GM20000 (cell line): ENCODE results near the gene PHTF1.

ENCODE experiments used
- DNase-seq: peaks from one replicate; pipeline ENCODE4 v3.0.0; 2012; ENCODE audit warnings: low spot score
- TF ChIP-seq, protein P1 (sequence below): IDR thresholded peaks from 2 replicates; pipeline ENCODE4 v1.5.1; 2012; ENCODE audit warnings: mild to moderate bottlenecking, control low read depth; ENCODE audit errors: extremely low read depth, missing control alignments

PHTF1 gene

GRCh38 chr1:113675302-113675701, 84.0 kb downstream of the PHTF1 start:
- TF ChIP-seq, protein P1, sequence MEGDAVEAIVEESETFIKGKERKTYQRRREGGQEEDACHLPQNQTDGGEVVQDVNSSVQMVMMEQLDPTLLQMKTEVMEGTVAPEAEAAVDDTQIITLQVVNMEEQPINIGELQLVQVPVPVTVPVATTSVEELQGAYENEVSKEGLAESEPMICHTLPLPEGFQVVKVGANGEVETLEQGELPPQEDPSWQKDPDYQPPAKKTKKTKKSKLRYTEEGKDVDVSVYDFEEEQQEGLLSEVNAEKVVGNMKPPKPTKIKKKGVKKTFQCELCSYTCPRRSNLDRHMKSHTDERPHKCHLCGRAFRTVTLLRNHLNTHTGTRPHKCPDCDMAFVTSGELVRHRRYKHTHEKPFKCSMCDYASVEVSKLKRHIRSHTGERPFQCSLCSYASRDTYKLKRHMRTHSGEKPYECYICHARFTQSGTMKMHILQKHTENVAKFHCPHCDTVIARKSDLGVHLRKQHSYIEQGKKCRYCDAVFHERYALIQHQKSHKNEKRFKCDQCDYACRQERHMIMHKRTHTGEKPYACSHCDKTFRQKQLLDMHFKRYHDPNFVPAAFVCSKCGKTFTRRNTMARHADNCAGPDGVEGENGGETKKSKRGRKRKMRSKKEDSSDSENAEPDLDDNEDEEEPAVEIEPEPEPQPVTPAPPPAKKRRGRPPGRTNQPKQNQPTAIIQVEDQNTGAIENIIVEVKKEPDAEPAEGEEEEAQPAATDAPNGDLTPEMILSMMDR = no peak
- DNase-seq = no peak

GRCh38 chr1:113674591-113674990, 84.7 kb downstream of the PHTF1 start:
- TF ChIP-seq, protein P1 = no peak
- no peak for DNase-seq

- TF ChIP-seq, protein P1 = no peak
Measured at GRCh38 chr1:113672491-113672890, 86.8 kb downstream of the PHTF1 start.

GRCh38 chr1:113670650-113671049, 88.6 kb downstream of the PHTF1 start:
- TF ChIP-seq, protein P1 = no peak
- DNase-seq = no peak

More at GRCh38 chr1:113672491-113672890, 86.8 kb downstream of the PHTF1 start:
- DNase-seq = no peak

GRCh38 chr1:113669988-113670387, 89.3 kb downstream of the PHTF1 start:
- TF ChIP-seq, protein P1 = no peak
- no peak for DNase-seq

DNA sequence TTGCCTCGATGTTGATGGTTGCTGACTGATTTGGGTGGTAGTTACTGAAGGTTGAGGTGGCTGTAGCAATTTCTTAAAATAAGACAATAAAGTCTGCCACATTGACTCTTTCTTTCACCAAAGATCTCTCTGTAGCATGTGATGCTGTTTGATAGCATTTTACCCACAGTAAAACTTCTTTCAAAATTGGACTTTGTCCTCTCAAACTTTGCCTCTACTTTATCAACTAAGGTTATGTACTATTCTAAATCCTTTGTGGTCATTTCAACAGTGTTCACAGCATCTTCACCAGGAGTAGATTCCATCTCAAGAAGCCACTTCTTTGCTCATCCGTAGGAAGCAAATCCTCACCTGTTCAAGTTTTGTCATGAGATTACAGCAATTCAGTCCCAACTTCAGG, 93.2 kb downstream of the PHTF1 start:
- TF ChIP-seq, protein P1 = no peak

GRCh38 chr1:113665071-113665470, 94.2 kb downstream of the PHTF1 start:
- no peak for DNase-seq
- TF ChIP-seq, protein P1 = no peak

More for the DNA sequence above, 93.2 kb downstream of the PHTF1 start:
- no peak for DNase-seq
